ENCODE results near the gene ADI1. TPM values are rescaled to one million over a fixed set of nuclear protein-coding genes. Genes with fewer than 3 reads are reported as not detected.

ADI1 gene
- total and polyA plus RNA-seq, 2 of the 8 experiments (the other 6 are each of a cell fraction or from before 2014, with no cell fraction given): 12.2 to 40.2 TPM

DNA sequence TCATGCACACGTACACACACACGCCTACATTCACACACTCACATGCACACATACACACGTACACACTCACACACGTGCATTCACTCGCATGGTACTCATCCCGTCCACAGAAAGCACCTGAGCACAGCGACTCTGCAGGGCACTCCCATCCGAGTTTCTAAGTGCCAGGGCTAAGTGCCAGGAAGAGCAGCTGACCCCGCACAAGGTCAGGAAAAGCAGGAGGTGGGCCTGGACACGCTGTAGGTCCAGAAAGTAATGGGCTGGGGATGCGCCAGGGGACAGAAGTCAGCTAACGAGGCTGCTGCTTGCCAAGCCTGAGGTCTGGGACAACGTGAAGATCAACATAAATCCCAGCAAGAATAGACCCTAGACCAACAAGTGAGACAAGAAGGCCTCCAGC, 15.8 kb downstream of the ADI1 start (continued):
- TF ChIP-seq GTF2F1 (IDR thresholded peaks at IDR 0.05; ENCODE audit: borderline replicate concordance, low read depth, low read length): no peak

Data from H1 (cell line).